RWPE1 (cell line): Measurements from ENCODE around the gene ASPG.

Source experiments
- CTCF ChIA-PET: fragments of 350-600 bp; sonication (Branson Sonifier 250); formaldehyde crosslinking; extraction: SDS; loops from one replicate; lab custom pipeline; 2021; lab: Yijun Ruan, JAX
- POLR2A ChIA-PET: fragments of 400-600 bp; formaldehyde crosslinking; extraction: SDS; loops from one replicate; lab custom pipeline; 2020; ENCODE audit warnings: antibody characterized with exemption; ENCODE audit not compliant: low non-redundant PET; lab: Yijun Ruan, JAX
- DNase-seq: peaks from one replicate; pipeline ENCODE4 v3.0.0; 2012; ENCODE audit warnings: low spot score
- H3K27ac ChIP-seq: fragments of 450-650 bp; 2 replicates; pipeline ENCODE4 v1.5.1; 2017
- CTCF ChIP-seq: fragments of 450-650 bp; conservative IDR thresholded peaks from 2 replicates; pipeline ENCODE4 v1.5.1; 2017; ENCODE audit warnings: low read depth, mild to moderate bottlenecking

Gene ASPG

GRCh38 chr14:104154246-104154645 lies 68.7 kb downstream of the ASPG start:
- TF ChIP-seq CTCF, result no peak
- DNase-seq, result no peak
- CTCF ChIA-PET, result no interaction called here
- H3K27ac ChIP-seq, result peak overlapping the region; percentile 78; the same call in 1 of the 2 replicates
- POLR2A ChIA-PET, result no interaction called here

- CTCF ChIA-PET, result interaction anchor here (0.7 kb wide), 1 partner anchor 68 kb away, joined by 3 read pairs; no protein-coding TSS in a partner anchor
- peak overlapping the region; percentile 20; the same call in 1 of the 2 replicates for H3K27ac ChIP-seq
- POLR2A ChIA-PET, result no interaction called here
- no peak for DNase-seq
- TF ChIP-seq CTCF, result no peak
Observed at GRCh38 chr14:104155513-104155912, 70.0 kb downstream of the ASPG start.

GRCh38 chr14:104156142-104156541 lies 70.6 kb downstream of the ASPG start:
- no peak for DNase-seq
- no peak for TF ChIP-seq CTCF
- ChIA-PET POLR2A (no interaction called here), CTCF (interaction anchor here (0.7 kb wide), 1 partner anchor 67 kb away, joined by 3 read pairs; no protein-coding TSS in a partner anchor)
- H3K27ac ChIP-seq, result peak overlapping the region; percentile 20; the same call in 1 of the 2 replicates

GRCh38 chr14:104157016-104157928 lies 71.8 kb downstream of the ASPG start:
- DNase-seq, result no peak
- CTCF ChIA-PET, result interaction anchor here (1.3 kb wide), 1 partner anchor 407 kb away, joined by 5 read pairs; no protein-coding TSS in a partner anchor
- no peak overlapping the region for H3K27ac ChIP-seq
- no peak for TF ChIP-seq CTCF
- POLR2A ChIA-PET, result no interaction called here

GRCh38 chr14:104158827-104159798 lies 73.6 kb downstream of the ASPG start:
- no peak overlapping the region for H3K27ac ChIP-seq
- ChIA-PET POLR2A (no interaction called here), CTCF (interaction anchor here (0.6 to 1.3 kb wide), 2 partner anchors 13 to 405 kb away, joined by 5 read pairs; no protein-coding TSS in a partner anchor)
- no peak for DNase-seq
- TF ChIP-seq CTCF, result no peak

GRCh38 chr14:104159990-104160389 lies 74.5 kb downstream of the ASPG start:
- CTCF ChIA-PET, result interaction anchor here (0.6 kb wide), 1 partner anchor 12 kb away, joined by 5 read pairs; no protein-coding TSS in a partner anchor
- POLR2A ChIA-PET, result no interaction called here
- H3K27ac ChIP-seq, result no peak overlapping the region
- no peak for DNase-seq
- no peak for TF ChIP-seq CTCF
